Loucy (cell line): Measurements from ENCODE around the gene MDM2.

Experiments
- CTCF ChIP-seq: fragments of 200-600 bp; sonication (generic); conservative IDR thresholded peaks from 2 replicates; pipeline ENCODE4 v1.5.1; 2014; ENCODE audit warnings: mild to moderate bottlenecking, antibody characterized with exemption, low read length
- EZH2phosphoT487 ChIP-seq: fragments of 200-600 bp; IDR thresholded peaks from 2 replicates; pipeline ENCODE4 v1.6.1; 2018; ENCODE audit warnings: antibody characterized with exemption, mild to moderate bottlenecking, moderate library complexity, borderline replicate concordance

GRCh38 chr12:68832504-68832867, 24.5 kb downstream of the MDM2 start:
- TF ChIP-seq CTCF = no peak
- no peak for TF ChIP-seq EZH2phosphoT487
